Smooth muscle cell (in vitro differentiated cells): ENCODE data around the gene SUFU. TPM values are rescaled to one million over a fixed set of nuclear protein-coding genes. Genes with fewer than 3 reads are reported as not detected.

Experiments used
- DNase-seq: peaks from one replicate; lab custom pipeline; 2025; ENCODE audit not compliant: unreplicated experiment; lab: John Stamatoyannopoulos, UW
- H2AFZ ChIP-seq: fragments of 200-600 bp; sonication (generic); 2 replicates; pipeline ENCODE4 v1.6.0; 2016; ENCODE audit warnings: antibody characterized with exemption, low read depth, mild to moderate bottlenecking
- H3F3A ChIP-seq: fragments of 200-600 bp; sonication (generic); 2 replicates; pipeline ENCODE4 v1.6.0; 2017; ENCODE audit warnings: antibody characterized with exemption, low read depth
- H3K27ac ChIP-seq: fragments of 200-600 bp; sonication (generic); 2 replicates; pipeline ENCODE4 v1.5.1; 2016; ENCODE audit warnings: low read depth, mild to moderate bottlenecking
- H3K27me3 ChIP-seq: fragments of 200-600 bp; sonication (generic); 2 replicates; pipeline ENCODE4 v1.6.1; 2016; ENCODE audit warnings: low read depth, mild to moderate bottlenecking
- H3K36me3 ChIP-seq: fragments of 200-600 bp; sonication (generic); 2 replicates; pipeline ENCODE4 v1.5.1; 2016; ENCODE audit warnings: low read depth
- H3K4me1 ChIP-seq: fragments of 200-600 bp; sonication (generic); 2 replicates; pipeline ENCODE4 v1.5.1; 2016; ENCODE audit warnings: low read depth
- H3K4me2 ChIP-seq: fragments of 200-600 bp; sonication (generic); 2 replicates; pipeline ENCODE4 v1.6.0; 2016; ENCODE audit warnings: mild to moderate bottlenecking
- H3K4me3 ChIP-seq: fragments of 200-600 bp; sonication (generic); 2 replicates; pipeline ENCODE4 v1.5.1; 2016; ENCODE audit warnings: mild to moderate bottlenecking
- H3K79me2 ChIP-seq: fragments of 200-600 bp; sonication (generic); 2 replicates; pipeline ENCODE4 v1.6.0; 2016; ENCODE audit warnings: low read depth, mild to moderate bottlenecking
- H3K9ac ChIP-seq: fragments of 200-600 bp; sonication (generic); 2 replicates; pipeline ENCODE4 v1.6.0; 2016; ENCODE audit warnings: low read depth
- H3K9me3 ChIP-seq: fragments of 200-600 bp; sonication (generic); replicated peaks from 2 replicates; pipeline ENCODE4 v1.5.1; 2016; ENCODE audit warnings: low read depth
- H4K20me1 ChIP-seq: fragments of 200-600 bp; sonication (generic); 2 replicates; pipeline ENCODE4 v1.6.0; 2016; ENCODE audit warnings: low read depth
- CTCF ChIP-seq: fragments of 200-600 bp; sonication (generic); IDR thresholded peaks from 2 replicates; pipeline ENCODE4 v1.5.1; 2017; ENCODE audit warnings: borderline replicate concordance, mild to moderate bottlenecking, antibody characterized with exemption; ENCODE audit not compliant: insufficient read depth, poor library complexity, severe bottlenecking
- WGBS: methylation state at CpG from one replicate; pipeline ENCODE4 v1.1.7; 2016; ENCODE audit warnings: low lambda C conversion rate; 5-methylcytosine and 5-hydroxymethylcytosine counted together
- polyA plus RNA-seq: library from polyadenylated mRNA; unstranded; fragments of >200 nt; fragmentation: Nextera tagmentation; extraction: Ambion mirVana; gene quantifications from 2 replicates; pipeline ENCODE4 v1.2.1, GENCODE V29; 2016
- total RNA-seq: library from RNA; depleted of rRNA; stranded (reverse); fragments of >200 nt; gene quantifications from 2 replicates; pipeline ENCODE4 v1.2.3, GENCODE V29; 2014

Gene SUFU
- total and polyA plus RNA-seq, 2 experiments from 2014 or later: 8.5 to 17.2 TPM

- H3K27me3 ChIP-seq: no peaks in the 10 kb centered on the region
- H2AFZ ChIP-seq: no peak overlapping the region
- no peak overlapping the region for H3K27ac ChIP-seq
- no peak for TF ChIP-seq CTCF
- H3K79me2 ChIP-seq: peaks cover 46% of the 10 kb centered on the region
- no peak overlapping the region for H3K9ac ChIP-seq
- H3F3A ChIP-seq: no peaks in the 10 kb centered on the region
- DNase-seq: no peak
- H3K9me3 ChIP-seq: no peaks in the 10 kb centered on the region
- 100% methylated on average over 3 of the region's 3 CpGs for WGBS
- peaks cover 13% of the 10 kb centered on the region for H3K36me3 ChIP-seq
- H3K4me3 ChIP-seq: no peak overlapping the region
- H3K4me1 ChIP-seq: peaks cover 6% of the 10 kb centered on the region
- H4K20me1 ChIP-seq: peaks cover 68% of the 10 kb centered on the region
- no peak overlapping the region for H3K4me2 ChIP-seq
Measured at GRCh38 chr10:102515724-102516123, 12.0 kb downstream of the SUFU start.

- H4K20me1 ChIP-seq: peaks cover 71% of the 10 kb centered on the region
- no peaks in the 10 kb centered on the region for H3K27me3 ChIP-seq
- H3K9me3 ChIP-seq: no peaks in the 10 kb centered on the region
- peaks cover under 1% of the 10 kb centered on the region for H3K36me3 ChIP-seq
- peaks cover 6% of the 10 kb centered on the region for H3K4me1 ChIP-seq
- H2AFZ ChIP-seq: no peak overlapping the region
- 53% methylated on average over 3 of the region's 3 CpGs for WGBS
- no peak overlapping the region for H3K9ac ChIP-seq
- TF ChIP-seq CTCF: no peak
- peaks cover 55% of the 10 kb centered on the region for H3K79me2 ChIP-seq
- peak overlapping the region; percentile 47 for H3K4me2 ChIP-seq
- DNase-seq: no peak
- H3K4me3 ChIP-seq: no peak overlapping the region
- peak overlapping the region; percentile 70 for H3K27ac ChIP-seq
- no peaks in the 10 kb centered on the region for H3F3A ChIP-seq
Measured at GRCh38 chr10:102517553-102517952, 13.8 kb downstream of the SUFU start.

- Histone ChIP-seq H3K79me2 (peaks cover 54% of the 10 kb centered on the region), H3K4me3 (no peak overlapping the region), H4K20me1 (peaks cover 77% of the 10 kb centered on the region), H2AFZ (no peak overlapping the region), H3K27ac (no peak overlapping the region), H3K27me3 (no peaks in the 10 kb centered on the region), H3K9me3 (no peaks in the 10 kb centered on the region), H3K9ac (no peak overlapping the region), H3K4me1 (peaks cover 6% of the 10 kb centered on the region), H3F3A (no peaks in the 10 kb centered on the region), H3K4me2 (no peak overlapping the region), H3K36me3 (no peaks in the 10 kb centered on the region)
- TF ChIP-seq CTCF: no peak
- DNase-seq: no peak
- 97% methylated on average over 12 of the region's 12 CpGs for WGBS
Measured at GRCh38 chr10:102519246-102519825, 15.6 kb downstream of the SUFU start.

GRCh38 chr10:102522874-102523249, 19.1 kb downstream of the SUFU start:
- Histone ChIP-seq H3K79me2 (peaks cover 54% of the 10 kb centered on the region), H3K4me2 (no peak overlapping the region), H3K9me3 (no peaks in the 10 kb centered on the region), H4K20me1 (peaks cover 76% of the 10 kb centered on the region), H3K27me3 (no peaks in the 10 kb centered on the region), H3K9ac (no peak overlapping the region), H3K36me3 (no peaks in the 10 kb centered on the region), H3K4me3 (no peak overlapping the region), H3F3A (no peaks in the 10 kb centered on the region), H3K4me1 (peaks cover 1% of the 10 kb centered on the region), H3K27ac (no peak overlapping the region), H2AFZ (no peak overlapping the region)
- DNase-seq: no peak
- TF ChIP-seq CTCF: no peak
- 88% methylated on average over 1 of the region's 1 CpG for WGBS
